NB4 (cell line): Measurements from ENCODE around the gene SMIM41.

Experiments
- CTCF ChIP-seq: IDR thresholded peaks from one replicate; pipeline ENCODE4 v1.5.1; 2012; ENCODE audit warnings: low read depth, low read length
- MAX ChIP-seq: IDR thresholded peaks from 2 replicates; pipeline ENCODE4 v1.6.1; 2011; ENCODE audit warnings: low read depth, low read length
- MYC ChIP-seq: IDR thresholded peaks from 2 replicates; pipeline ENCODE4 v1.6.1; 2011; ENCODE audit warnings: low read depth, low read length
- POLR2A ChIP-seq: IDR thresholded peaks from 2 replicates; pipeline ENCODE4 v1.6.1; 2011; ENCODE audit warnings: mild to moderate bottlenecking; ENCODE audit not compliant: insufficient read length; ENCODE audit errors: extremely low read depth

GRCh38 chr12:52041035-52041434 is 38.5 kb upstream of the SMIM41 start:
- TF ChIP-seq CTCF (no peak), POLR2A (no peak), MAX (no peak), MYC (no peak)
